Measurements from ENCODE around the gene ATF1. TPM values are rescaled to one million over a fixed set of nuclear protein-coding genes. Genes with fewer than 3 reads are reported as not detected.
"Not testable (repeated sequence)": the region's sequence is repeated elsewhere in the genome, so short reads cannot be mapped to it uniquely, and the experiment has no call there.

Gene ATF1
- polyA plus RNA-seq, 1 donor, result 37.8 TPM

GRCh38 chr12:50751948-50752721 is 11.8 kb upstream of the ATF1 start:
- no peak for DNase-seq (ENCODE audit: low read depth)

GRCh38 chr12:50753232-50753769 is 10.6 kb upstream of the ATF1 start:
- DNase-seq (ENCODE audit: low read depth), result no peak

- peak; percentile 1 for DNase-seq (ENCODE audit: low read depth)
These were observed 589 bp downstream of the ATF1 start for GRCh38 chr12:50764286-50765094.

GRCh38 chr12:50765095-50765911 is 1.4 kb downstream of the ATF1 start:
- DNase-seq (ENCODE audit: low read depth), result peak; percentile 24

GRCh38 chr12:50768391-50768790 is 4.5 kb downstream of the ATF1 start:
- no peak for DNase-seq (ENCODE audit: low read depth)

GRCh38 chr12:50768813-50769212 is 4.9 kb downstream of the ATF1 start:
- not testable (repeated sequence) for DNase-seq (ENCODE audit: low read depth)

- DNase-seq (ENCODE audit: low read depth), result no peak
These were observed 7.5 kb downstream of the ATF1 start for GRCh38 chr12:50771409-50771808.

- no peak for DNase-seq (ENCODE audit: low read depth)
These were observed 8.6 kb downstream of the ATF1 start for GRCh38 chr12:50772470-50772869.

- no peak for DNase-seq (ENCODE audit: low read depth)
These were observed 9.0 kb downstream of the ATF1 start for GRCh38 chr12:50772877-50773276.

GRCh38 chr12:50775251-50775650 is 11.3 kb downstream of the ATF1 start:
- DNase-seq (ENCODE audit: low read depth), result no peak

- DNase-seq (ENCODE audit: low read depth), result no peak
These were observed 13.1 kb downstream of the ATF1 start for GRCh38 chr12:50776749-50777728.

GRCh38 chr12:50778663-50779590 is 15.0 kb downstream of the ATF1 start:
- DNase-seq (ENCODE audit: low read depth), result no peak

GRCh38 chr12:50780013-50780412 is 16.1 kb downstream of the ATF1 start:
- no peak for DNase-seq (ENCODE audit: low read depth)

- no peak for DNase-seq (ENCODE audit: low read depth)
These were observed 20.6 kb downstream of the ATF1 start for GRCh38 chr12:50784501-50784900.

GRCh38 chr12:50785406-50786001 is 21.6 kb downstream of the ATF1 start:
- DNase-seq (ENCODE audit: low read depth), result no peak

GRCh38 chr12:50786498-50787231 is 22.8 kb downstream of the ATF1 start:
- no peak for DNase-seq (ENCODE audit: low read depth)

GRCh38 chr12:50787618-50788017 is 23.7 kb downstream of the ATF1 start:
- no peak for DNase-seq (ENCODE audit: low read depth)

- DNase-seq (ENCODE audit: low read depth), result no peak
These were observed 24.7 kb downstream of the ATF1 start for GRCh38 chr12:50788561-50788960.
